ENCODE data around the gene PIGR.
"Not testable (repeated sequence)": the region's sequence is repeated elsewhere in the genome, so short reads cannot be mapped to it uniquely, and the experiment has no call there.

Gene PIGR

GRCh38 chr1:206935491-206936067 lies 10.7 kb downstream of the PIGR start:
- no peak for DNase-seq (ENCODE audit: low read depth in 1 of 2, low spot score in 1 of 2)

GRCh38 chr1:206933333-206933945 lies 12.8 kb downstream of the PIGR start:
- peak; percentile 58 for DNase-seq (ENCODE audit: low read depth in 1 of 2, low spot score in 1 of 2)

- DNase-seq (ENCODE audit: low read depth in 1 of 2, low spot score in 1 of 2): no peak
Observed at GRCh38 chr1:206932177-206932576, 14.1 kb downstream of the PIGR start.

- DNase-seq (ENCODE audit: low read depth in 1 of 2, low spot score in 1 of 2): no peak
Observed at GRCh38 chr1:206931709-206932108, 14.6 kb downstream of the PIGR start.

- no peak for DNase-seq (ENCODE audit: low read depth in 1 of 2, low spot score in 1 of 2)
Observed at GRCh38 chr1:206930210-206930798, 16.0 kb downstream of the PIGR start.

- no peak for DNase-seq (ENCODE audit: low read depth in 1 of 2, low spot score in 1 of 2)
Observed at GRCh38 chr1:206929524-206929923, 16.7 kb downstream of the PIGR start.

GRCh38 chr1:206926286-206926685 lies 20.0 kb downstream of the PIGR start:
- no peak for DNase-seq (ENCODE audit: low read depth in 1 of 2, low spot score in 1 of 2)

- DNase-seq (ENCODE audit: low read depth in 1 of 2, low spot score in 1 of 2): peak in 1 of 2 donors; percentile 18
Observed at GRCh38 chr1:206925106-206925736, 21.0 kb downstream of the PIGR start.

- DNase-seq (ENCODE audit: low read depth in 1 of 2, low spot score in 1 of 2): no peak
Observed at GRCh38 chr1:206924592-206925105, 21.6 kb downstream of the PIGR start.

GRCh38 chr1:206923961-206924557 lies 22.2 kb downstream of the PIGR start:
- not testable (repeated sequence) for DNase-seq (ENCODE audit: low read depth in 1 of 2, low spot score in 1 of 2)

- peak; percentile 57 to 59 for DNase-seq (ENCODE audit: low read depth in 1 of 2, low spot score in 1 of 2)
Observed at GRCh38 chr1:206923009-206923960, 23.0 kb downstream of the PIGR start.

- DNase-seq (ENCODE audit: low read depth in 1 of 2, low spot score in 1 of 2): no peak
Observed at GRCh38 chr1:206922524-206922923, 23.7 kb downstream of the PIGR start.

- peak in 1 of 2 donors; percentile 25 for DNase-seq (ENCODE audit: low read depth in 1 of 2, low spot score in 1 of 2)
Observed at GRCh38 chr1:206921772-206922265, 24.4 kb downstream of the PIGR start, which contains the start of gene FCMR. Gene FCMR, minus strand, starts transcription at chr1:206921941. Its CDS starts 87 bp downstream, at chr1:206921854.

- DNase-seq (ENCODE audit: low read depth in 1 of 2, low spot score in 1 of 2): no peak
Observed at GRCh38 chr1:206918076-206918475, 28.2 kb downstream of the PIGR start.

- no peak for DNase-seq (ENCODE audit: low read depth in 1 of 2, low spot score in 1 of 2)
Observed at GRCh38 chr1:206916000-206916709, 30.1 kb downstream of the PIGR start.

- DNase-seq (ENCODE audit: low read depth in 1 of 2, low spot score in 1 of 2): no peak
Observed at GRCh38 chr1:206915030-206915735, 31.1 kb downstream of the PIGR start.

GRCh38 chr1:206913766-206914537 lies 32.3 kb downstream of the PIGR start:
- DNase-seq (ENCODE audit: low read depth in 1 of 2, low spot score in 1 of 2): no peak

- DNase-seq (ENCODE audit: low read depth in 1 of 2, low spot score in 1 of 2): no peak
Observed at GRCh38 chr1:206912445-206913095, 33.7 kb downstream of the PIGR start.
